ENCODE results near the gene TMEM179.

DNA sequence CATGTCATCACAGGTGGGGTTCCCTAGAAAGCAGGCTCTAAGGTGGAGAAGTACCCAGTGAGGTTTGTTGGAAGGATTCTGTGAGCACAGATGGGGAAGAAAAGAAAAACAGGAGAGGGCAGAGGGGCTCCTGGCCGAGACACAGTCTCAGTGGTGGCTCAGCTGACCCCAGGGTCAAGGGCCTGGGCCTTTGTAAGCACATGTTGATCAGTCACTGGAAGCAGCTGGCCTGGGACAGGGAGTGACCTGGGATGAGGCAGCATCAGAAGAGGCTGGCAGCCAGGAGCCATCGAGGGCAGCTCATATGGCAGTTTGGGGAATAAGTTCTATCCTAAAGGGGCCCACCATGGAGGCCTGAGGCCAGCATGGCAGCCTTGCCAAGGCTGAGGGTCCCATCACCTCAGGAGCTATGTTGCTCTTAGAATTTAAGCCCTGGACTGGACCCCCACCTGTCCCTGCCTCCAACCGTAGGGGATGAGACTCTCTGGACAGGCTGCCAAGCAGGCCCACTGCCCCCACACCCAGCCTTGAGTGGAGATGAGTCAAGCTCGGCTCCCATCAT, 6.3 kb upstream of the TMEM179 start:
- TF ChIP-seq, protein P1, sequence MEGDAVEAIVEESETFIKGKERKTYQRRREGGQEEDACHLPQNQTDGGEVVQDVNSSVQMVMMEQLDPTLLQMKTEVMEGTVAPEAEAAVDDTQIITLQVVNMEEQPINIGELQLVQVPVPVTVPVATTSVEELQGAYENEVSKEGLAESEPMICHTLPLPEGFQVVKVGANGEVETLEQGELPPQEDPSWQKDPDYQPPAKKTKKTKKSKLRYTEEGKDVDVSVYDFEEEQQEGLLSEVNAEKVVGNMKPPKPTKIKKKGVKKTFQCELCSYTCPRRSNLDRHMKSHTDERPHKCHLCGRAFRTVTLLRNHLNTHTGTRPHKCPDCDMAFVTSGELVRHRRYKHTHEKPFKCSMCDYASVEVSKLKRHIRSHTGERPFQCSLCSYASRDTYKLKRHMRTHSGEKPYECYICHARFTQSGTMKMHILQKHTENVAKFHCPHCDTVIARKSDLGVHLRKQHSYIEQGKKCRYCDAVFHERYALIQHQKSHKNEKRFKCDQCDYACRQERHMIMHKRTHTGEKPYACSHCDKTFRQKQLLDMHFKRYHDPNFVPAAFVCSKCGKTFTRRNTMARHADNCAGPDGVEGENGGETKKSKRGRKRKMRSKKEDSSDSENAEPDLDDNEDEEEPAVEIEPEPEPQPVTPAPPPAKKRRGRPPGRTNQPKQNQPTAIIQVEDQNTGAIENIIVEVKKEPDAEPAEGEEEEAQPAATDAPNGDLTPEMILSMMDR (IDR thresholded peaks at IDR 0.05): no peak
- TF ChIP-seq POLR2A (IDR thresholded peaks at IDR 0.05): no peak

Measured in esophagus squamous epithelium (tissue), 4 donors.